ENCODE results near the gene UGP2. TPM values are rescaled to one million over a fixed set of nuclear protein-coding genes. Genes with fewer than 3 reads are reported as not detected.
A peak's percentile ranks its signal among the peaks of the same experiment; 100 is the strongest.

UGP2 gene
- total RNA-seq, 1 donor from 2014 or later: 314 TPM

DNA sequence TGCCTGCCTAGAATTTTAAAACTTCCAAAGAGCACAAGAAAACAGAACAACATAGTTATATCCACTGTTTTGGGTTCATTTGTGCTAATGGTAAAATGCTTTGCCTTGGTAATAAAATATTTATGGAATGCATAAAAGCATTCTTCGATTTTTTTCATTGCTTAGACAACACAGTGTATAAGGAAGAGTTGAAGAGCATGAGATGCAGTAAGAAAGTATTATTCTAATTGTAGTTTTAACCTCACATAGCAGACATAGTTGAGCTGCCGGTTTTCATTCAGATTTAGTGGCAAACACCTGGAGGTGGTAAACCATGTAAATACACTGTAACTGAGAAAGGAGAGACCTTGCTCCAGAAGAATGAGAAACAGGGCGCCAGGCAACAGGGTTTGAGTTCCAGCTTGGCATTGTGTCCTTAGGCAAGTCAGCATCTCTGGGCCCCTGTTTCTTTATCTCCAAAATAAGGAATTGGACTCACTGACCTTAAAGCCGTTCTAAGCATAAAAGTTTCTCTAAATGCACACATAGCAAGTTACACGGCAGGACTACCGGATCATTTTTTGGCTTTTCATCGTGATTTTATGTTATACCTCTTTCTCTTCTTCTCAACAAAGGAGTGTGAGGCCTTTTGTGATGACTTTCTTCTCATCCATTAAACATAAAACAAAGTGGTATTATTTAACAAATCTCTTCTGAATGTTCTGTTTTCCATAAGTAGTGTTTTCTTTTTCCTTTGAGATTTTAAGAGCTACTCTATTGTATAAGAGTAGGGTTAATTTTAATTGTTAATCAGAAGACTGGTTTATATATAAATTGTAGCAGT lies 7.9 kb downstream of the UGP2 start:
- H3K27me3 ChIP-seq (ENCODE audit: insufficient read depth, low read length): no peaks in the 10 kb centered on the region
- peak overlapping the region; percentile 71 for H3K4me3 Mint-ChIP-seq (ENCODE audit: unreplicated experiment)
- peak overlapping the region; percentile 61 for H3K4me2 ChIP-seq (ENCODE audit: low read length)
- peaks cover 71% of the 10 kb centered on the region for H4K20me1 ChIP-seq (ENCODE audit: insufficient read depth, low read length)
- peaks cover 10% of the 10 kb centered on the region for H3K36me3 Mint-ChIP-seq (ENCODE audit: low read depth, unreplicated experiment)
- no peaks in the 10 kb centered on the region for H3K9me3 Mint-ChIP-seq (ENCODE audit: unreplicated experiment)
- H3K9me3 ChIP-seq (ENCODE audit: insufficient read depth, low read depth, low read length): no peaks in the 10 kb centered on the region
- H3K36me3 ChIP-seq (ENCODE audit: insufficient read depth, low read length): no peaks in the 10 kb centered on the region
- H3K4me1 Mint-ChIP-seq (ENCODE audit: low read depth, unreplicated experiment): peaks cover 69% of the 10 kb centered on the region
- FAIRE-seq (peak; percentile 29), DNase-seq (ENCODE audit: low read depth) (peak; percentile 66)
- no peak overlapping the region for H3K4me3 ChIP-seq (ENCODE audit: insufficient read depth, low read depth, low read length)
- H3K27me3 Mint-ChIP-seq (ENCODE audit: low read depth, unreplicated experiment): no peaks in the 10 kb centered on the region
- H3K9ac ChIP-seq (ENCODE audit: low read length): peak overlapping the region; percentile 15
- TF ChIP-seq EZH2 (IDR thresholded peaks at IDR 0.05; ENCODE audit: insufficient read depth, low read length): no peak
- TF ChIP-seq, protein P1, sequence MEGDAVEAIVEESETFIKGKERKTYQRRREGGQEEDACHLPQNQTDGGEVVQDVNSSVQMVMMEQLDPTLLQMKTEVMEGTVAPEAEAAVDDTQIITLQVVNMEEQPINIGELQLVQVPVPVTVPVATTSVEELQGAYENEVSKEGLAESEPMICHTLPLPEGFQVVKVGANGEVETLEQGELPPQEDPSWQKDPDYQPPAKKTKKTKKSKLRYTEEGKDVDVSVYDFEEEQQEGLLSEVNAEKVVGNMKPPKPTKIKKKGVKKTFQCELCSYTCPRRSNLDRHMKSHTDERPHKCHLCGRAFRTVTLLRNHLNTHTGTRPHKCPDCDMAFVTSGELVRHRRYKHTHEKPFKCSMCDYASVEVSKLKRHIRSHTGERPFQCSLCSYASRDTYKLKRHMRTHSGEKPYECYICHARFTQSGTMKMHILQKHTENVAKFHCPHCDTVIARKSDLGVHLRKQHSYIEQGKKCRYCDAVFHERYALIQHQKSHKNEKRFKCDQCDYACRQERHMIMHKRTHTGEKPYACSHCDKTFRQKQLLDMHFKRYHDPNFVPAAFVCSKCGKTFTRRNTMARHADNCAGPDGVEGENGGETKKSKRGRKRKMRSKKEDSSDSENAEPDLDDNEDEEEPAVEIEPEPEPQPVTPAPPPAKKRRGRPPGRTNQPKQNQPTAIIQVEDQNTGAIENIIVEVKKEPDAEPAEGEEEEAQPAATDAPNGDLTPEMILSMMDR (IDR thresholded peaks at IDR 0.05; ENCODE audit: insufficient read depth, low read depth, low read length): no peak
- H2AFZ ChIP-seq (ENCODE audit: low read depth, low read length): no peak overlapping the region
- peak overlapping the region; percentile 20 for H3K27ac ChIP-seq (ENCODE audit: low read depth, low read length)
- H3K27ac Mint-ChIP-seq (ENCODE audit: unreplicated experiment): peak overlapping the region; percentile 96
- peaks cover 99% of the 10 kb centered on the region for H3K79me2 ChIP-seq (ENCODE audit: insufficient read depth, low read length)
- H3K4me1 ChIP-seq (ENCODE audit: insufficient read depth, low read length): peaks cover 18% of the 10 kb centered on the region

DNA sequence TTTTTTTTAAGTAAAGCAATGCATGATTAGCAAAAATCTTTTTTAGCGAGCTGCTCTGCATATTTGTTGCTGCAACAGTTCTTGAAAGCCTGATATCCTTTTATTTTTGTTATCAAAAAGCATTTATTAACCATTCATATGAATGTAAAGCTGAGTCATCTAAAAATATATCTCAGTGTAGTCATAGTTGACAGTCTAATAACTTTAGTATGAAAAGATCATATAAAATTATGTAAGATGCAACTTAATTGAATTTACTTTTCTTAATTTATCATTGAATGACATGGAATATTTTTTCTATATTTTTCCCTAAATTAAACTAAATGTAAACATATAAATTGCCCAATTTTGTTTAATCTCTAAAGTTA lies 8.5 kb downstream of the UGP2 start:
- no peak for DNase-seq (ENCODE audit: low read depth)
- H3K4me2 ChIP-seq (ENCODE audit: low read length): peak overlapping the region; percentile 61
- H2AFZ ChIP-seq (ENCODE audit: low read depth, low read length): no peak overlapping the region
- H3K4me1 ChIP-seq (ENCODE audit: insufficient read depth, low read length): peaks cover 17% of the 10 kb centered on the region
- no peak overlapping the region for H3K27ac Mint-ChIP-seq (ENCODE audit: unreplicated experiment)
- no peak for TF ChIP-seq EZH2 (IDR thresholded peaks at IDR 0.05; ENCODE audit: insufficient read depth, low read length)
- TF ChIP-seq, protein P1 (IDR thresholded peaks at IDR 0.05; ENCODE audit: insufficient read depth, low read depth, low read length): no peak
- H3K27me3 ChIP-seq (ENCODE audit: insufficient read depth, low read length): no peaks in the 10 kb centered on the region
- H3K79me2 ChIP-seq (ENCODE audit: insufficient read depth, low read length): peaks cover 99% of the 10 kb centered on the region
- no peak overlapping the region for H3K9ac ChIP-seq (ENCODE audit: low read length)
- H3K4me3 ChIP-seq (ENCODE audit: insufficient read depth, low read depth, low read length): no peak overlapping the region
- H3K27me3 Mint-ChIP-seq (ENCODE audit: low read depth, unreplicated experiment): no peaks in the 10 kb centered on the region
- H3K9me3 Mint-ChIP-seq (ENCODE audit: unreplicated experiment): no peaks in the 10 kb centered on the region
- peaks cover 68% of the 10 kb centered on the region for H3K4me1 Mint-ChIP-seq (ENCODE audit: low read depth, unreplicated experiment)
- no peak for FAIRE-seq
- no peaks in the 10 kb centered on the region for H3K9me3 ChIP-seq (ENCODE audit: insufficient read depth, low read depth, low read length)
- H3K27ac ChIP-seq (ENCODE audit: low read depth, low read length): no peak overlapping the region
- peaks cover 68% of the 10 kb centered on the region for H4K20me1 ChIP-seq (ENCODE audit: insufficient read depth, low read length)
- peak overlapping the region; percentile 71 for H3K4me3 Mint-ChIP-seq (ENCODE audit: unreplicated experiment)
- no peaks in the 10 kb centered on the region for H3K36me3 ChIP-seq (ENCODE audit: insufficient read depth, low read length)
- H3K36me3 Mint-ChIP-seq (ENCODE audit: low read depth, unreplicated experiment): peaks cover 10% of the 10 kb centered on the region

DNA sequence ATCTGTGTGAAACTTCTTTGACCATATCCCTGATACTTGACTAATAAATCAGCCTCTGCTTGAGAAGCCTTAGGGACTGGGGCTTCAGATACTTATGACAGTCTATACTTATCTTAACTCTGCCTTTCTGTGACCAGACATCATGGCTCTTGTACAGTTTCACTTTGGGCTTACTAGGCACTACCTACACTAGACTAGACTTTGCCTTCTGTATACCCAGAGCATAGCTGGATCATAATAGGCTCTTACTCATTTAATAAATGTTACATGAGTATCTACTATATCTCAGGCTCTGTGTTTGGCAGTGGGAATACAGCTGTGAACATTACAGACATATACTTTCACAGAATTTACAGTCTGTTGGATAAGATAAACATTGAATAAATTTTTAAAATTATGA lies 9.0 kb downstream of the UGP2 start:
- Histone ChIP-seq H3K4me3 (ENCODE audit: insufficient read depth, low read depth, low read length) (no peak overlapping the region), H3K36me3 (ENCODE audit: insufficient read depth, low read length) (no peaks in the 10 kb centered on the region), H4K20me1 (ENCODE audit: insufficient read depth, low read length) (peaks cover 68% of the 10 kb centered on the region), H3K79me2 (ENCODE audit: insufficient read depth, low read length) (peaks cover 99% of the 10 kb centered on the region), H2AFZ (ENCODE audit: low read depth, low read length) (no peak overlapping the region), H3K27ac (ENCODE audit: low read depth, low read length) (no peak overlapping the region), H3K4me1 (ENCODE audit: insufficient read depth, low read length) (peaks cover 17% of the 10 kb centered on the region), H3K9me3 (ENCODE audit: insufficient read depth, low read depth, low read length) (no peaks in the 10 kb centered on the region), H3K27me3 (ENCODE audit: insufficient read depth, low read length) (no peaks in the 10 kb centered on the region), H3K4me2 (ENCODE audit: low read length) (no peak overlapping the region), H3K9ac (ENCODE audit: low read length) (no peak overlapping the region)
- peaks cover 64% of the 10 kb centered on the region for H3K4me1 Mint-ChIP-seq (ENCODE audit: low read depth, unreplicated experiment)
- H3K27me3 Mint-ChIP-seq (ENCODE audit: low read depth, unreplicated experiment): no peaks in the 10 kb centered on the region
- no peak overlapping the region for H3K27ac Mint-ChIP-seq (ENCODE audit: unreplicated experiment)
- no peak for TF ChIP-seq EZH2 (IDR thresholded peaks at IDR 0.05; ENCODE audit: insufficient read depth, low read length)
- TF ChIP-seq, protein P1 (IDR thresholded peaks at IDR 0.05; ENCODE audit: insufficient read depth, low read depth, low read length): no peak
- H3K4me3 Mint-ChIP-seq (ENCODE audit: unreplicated experiment): no peak overlapping the region
- FAIRE-seq (no peak), DNase-seq (ENCODE audit: low read depth) (no peak)
- H3K9me3 Mint-ChIP-seq (ENCODE audit: unreplicated experiment): no peaks in the 10 kb centered on the region
- peaks cover 10% of the 10 kb centered on the region for H3K36me3 Mint-ChIP-seq (ENCODE audit: low read depth, unreplicated experiment)
